RCC 7860 (cell line): ENCODE data around the gene SLCO4A1.

Experiments
- DNase-seq: peaks from one replicate; pipeline ENCODE4 v3.0.0-alpha.2; 2015; ENCODE audit warnings: low spot score
- FAIRE-seq: peaks from 2 replicates; lab custom pipeline; 2012; peaks lifted over from hg19 to GRCh38; lab: Jason Lieb, UNC

The SLCO4A1 gene

DNA sequence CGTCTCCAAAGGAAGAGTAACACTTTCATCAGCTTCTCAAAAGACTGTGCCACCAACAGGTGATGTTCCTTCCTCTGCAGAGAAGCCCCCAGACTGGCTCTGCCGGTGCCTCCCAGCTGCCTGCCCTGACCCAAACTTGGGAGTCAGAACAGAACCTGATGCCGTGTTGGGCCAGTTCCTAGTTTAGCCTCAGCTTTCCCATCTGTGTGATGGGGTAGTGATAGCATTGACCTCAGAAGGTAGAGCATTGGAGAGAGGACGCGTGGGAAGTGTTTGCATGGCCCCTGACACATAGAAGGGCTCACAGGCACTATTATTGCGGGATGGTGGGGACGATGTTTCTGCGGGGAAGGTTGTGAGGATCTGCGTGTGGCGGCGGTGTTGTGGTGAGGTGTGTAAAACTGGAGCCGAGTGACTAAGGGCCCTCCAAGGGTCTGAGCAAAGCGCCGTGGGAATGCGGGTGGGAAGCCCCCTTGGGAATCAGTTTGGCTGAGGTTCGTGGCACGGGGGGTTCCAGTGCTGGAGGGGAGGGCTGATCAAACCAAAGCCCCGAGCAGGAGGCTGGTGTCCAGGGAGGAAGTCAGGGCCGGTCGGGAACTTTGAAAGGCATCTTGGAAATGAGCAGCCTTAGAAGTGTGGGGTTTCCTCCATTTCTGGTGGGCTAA is 68.0 kb downstream of the SLCO4A1 start:
- no peak for FAIRE-seq
- no peak for DNase-seq

DNA sequence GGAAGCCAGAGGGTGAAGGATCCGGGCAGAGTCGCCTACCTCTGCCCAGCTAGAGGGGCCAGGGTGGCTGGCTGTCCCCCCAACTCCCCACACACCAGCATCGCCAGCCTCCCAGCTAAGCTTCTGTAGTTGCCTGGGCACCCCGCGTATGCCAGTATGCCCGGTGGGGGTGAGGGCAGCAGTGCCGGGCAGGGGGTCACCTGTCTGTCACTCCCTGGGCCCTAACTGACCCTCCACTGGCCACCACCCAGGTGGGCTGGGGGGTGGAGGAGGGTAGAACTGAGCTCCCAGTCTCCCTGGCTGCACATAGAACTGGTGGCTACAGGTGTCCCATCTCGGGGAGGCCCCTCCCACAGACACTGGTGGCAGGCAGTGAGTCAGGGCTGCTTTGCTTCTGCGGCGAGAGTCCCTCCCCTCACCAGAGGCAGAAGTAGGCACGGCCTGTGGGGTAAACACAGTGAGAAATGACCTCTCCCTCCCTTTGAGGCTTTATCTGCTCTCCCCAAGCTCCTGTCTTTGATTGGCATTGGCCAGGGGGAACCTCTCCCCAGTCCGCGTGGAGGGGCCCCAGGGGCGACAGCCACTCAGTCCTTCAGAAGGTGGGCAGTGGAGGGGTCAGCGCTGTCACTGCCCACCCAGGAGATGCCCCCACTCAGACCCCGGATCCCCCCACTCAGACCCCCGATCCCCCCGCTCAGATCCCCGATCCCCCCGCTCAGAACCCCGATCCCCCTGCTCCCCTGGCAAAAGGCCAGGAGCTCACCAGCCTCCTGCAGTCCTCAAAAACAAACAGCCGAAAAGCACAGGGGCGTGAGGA is 68.8 kb downstream of the SLCO4A1 start:
- FAIRE-seq (no peak), DNase-seq (no peak)

DNA sequence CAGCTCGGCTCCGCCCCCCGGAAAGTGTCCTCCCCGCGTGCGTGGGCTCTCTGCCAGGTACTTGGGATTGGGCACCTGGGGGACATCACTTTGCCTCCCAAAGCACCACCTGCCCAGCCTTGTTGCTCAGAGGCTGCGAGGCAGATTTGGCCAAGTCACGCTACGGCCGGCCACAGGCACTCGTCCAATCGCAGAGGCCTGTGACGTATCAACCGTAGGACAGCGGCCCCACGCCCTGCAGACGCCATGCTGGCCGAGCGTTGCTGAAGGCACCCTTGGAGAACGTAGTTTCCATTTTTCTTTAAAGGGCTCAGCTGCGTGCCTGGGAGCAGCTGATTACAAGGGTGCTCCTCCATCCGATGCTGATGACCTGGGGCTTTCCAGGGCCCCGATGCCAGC is 69.4 kb downstream of the SLCO4A1 start:
- FAIRE-seq (no peak), DNase-seq (no peak)

DNA sequence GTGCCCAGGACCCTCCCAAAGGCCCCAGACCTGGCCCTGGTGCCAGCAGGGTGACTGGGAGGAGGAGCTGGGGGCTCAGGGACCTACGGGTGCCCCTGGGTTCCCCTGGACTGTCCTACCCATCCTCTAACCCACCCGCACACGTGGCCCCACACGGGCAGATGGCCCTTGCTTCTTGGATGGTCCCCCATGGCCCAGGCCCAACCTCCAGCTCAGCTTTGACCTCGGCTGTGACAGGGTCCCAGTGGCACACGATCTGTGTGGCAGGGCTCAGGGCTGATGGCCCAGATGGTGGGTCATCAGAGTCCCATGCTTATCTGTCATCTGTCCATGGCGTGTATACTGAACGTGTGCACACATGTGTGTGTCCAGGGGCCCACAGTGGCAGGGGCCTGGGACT is 70.3 kb downstream of the SLCO4A1 start:
- DNase-seq (no peak), FAIRE-seq (no peak)

DNA sequence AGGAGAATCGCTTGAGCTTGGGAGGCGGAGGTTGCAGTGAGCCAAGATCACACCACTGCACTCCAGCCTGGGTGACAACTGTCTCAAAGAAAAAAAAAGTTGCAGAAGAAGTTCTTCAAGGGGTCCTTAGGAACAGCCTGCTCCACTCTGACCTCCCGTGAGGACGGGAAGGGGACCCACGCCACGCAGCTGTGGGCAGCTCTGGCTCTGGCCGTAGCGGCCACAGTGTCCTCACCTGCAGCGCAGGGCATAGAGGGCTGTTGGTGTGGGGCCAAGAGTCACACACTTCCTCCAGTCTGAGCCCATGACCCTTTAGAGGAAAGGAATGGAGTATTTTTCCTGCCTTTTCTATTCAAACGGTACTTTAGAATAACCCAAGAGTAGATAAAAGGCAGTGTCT is 71.7 kb downstream of the SLCO4A1 start:
- FAIRE-seq (no peak), DNase-seq (no peak)

DNA sequence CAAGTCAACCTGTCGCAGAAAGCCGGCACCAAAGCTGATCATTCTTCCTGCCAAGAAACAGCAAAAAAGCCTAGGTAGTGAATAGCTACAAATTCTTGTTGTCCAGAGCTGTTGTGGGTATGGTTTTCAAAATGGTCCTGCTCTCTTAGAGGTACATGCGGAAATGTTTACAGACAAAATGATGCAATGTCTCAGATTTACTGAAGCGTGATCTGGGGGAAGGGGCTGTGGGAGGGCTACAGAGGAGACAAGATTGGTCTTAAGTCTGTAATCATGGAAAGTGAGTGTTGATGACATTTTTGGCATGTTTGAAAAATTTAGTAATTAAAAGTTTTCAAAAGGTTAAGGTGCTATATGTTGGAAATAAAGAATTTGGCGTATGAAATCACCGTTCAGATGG is 72.5 kb downstream of the SLCO4A1 start:
- no peak for DNase-seq
- no peak for FAIRE-seq

DNA sequence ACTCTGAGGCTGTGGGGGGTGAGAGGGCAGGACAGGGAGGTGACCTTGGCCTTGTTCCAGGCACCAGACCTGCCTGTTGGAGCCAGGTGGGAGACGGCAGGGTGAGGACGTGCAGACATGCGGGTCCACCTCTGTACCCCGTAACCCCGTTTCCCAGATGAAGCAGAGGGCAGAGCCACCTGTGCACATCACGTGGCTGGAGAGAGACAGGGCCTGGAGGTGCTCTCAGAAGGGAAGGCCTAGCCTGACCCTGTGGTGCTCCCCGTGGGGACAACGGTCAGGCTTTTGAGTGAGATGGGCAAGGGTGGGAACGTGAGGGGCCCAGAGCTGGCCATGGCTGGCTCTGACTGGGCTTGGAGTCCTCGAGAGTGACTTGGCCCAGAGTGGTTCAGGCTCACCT is 72.9 kb downstream of the SLCO4A1 start:
- DNase-seq, result no peak
- FAIRE-seq, result no peak

DNA sequence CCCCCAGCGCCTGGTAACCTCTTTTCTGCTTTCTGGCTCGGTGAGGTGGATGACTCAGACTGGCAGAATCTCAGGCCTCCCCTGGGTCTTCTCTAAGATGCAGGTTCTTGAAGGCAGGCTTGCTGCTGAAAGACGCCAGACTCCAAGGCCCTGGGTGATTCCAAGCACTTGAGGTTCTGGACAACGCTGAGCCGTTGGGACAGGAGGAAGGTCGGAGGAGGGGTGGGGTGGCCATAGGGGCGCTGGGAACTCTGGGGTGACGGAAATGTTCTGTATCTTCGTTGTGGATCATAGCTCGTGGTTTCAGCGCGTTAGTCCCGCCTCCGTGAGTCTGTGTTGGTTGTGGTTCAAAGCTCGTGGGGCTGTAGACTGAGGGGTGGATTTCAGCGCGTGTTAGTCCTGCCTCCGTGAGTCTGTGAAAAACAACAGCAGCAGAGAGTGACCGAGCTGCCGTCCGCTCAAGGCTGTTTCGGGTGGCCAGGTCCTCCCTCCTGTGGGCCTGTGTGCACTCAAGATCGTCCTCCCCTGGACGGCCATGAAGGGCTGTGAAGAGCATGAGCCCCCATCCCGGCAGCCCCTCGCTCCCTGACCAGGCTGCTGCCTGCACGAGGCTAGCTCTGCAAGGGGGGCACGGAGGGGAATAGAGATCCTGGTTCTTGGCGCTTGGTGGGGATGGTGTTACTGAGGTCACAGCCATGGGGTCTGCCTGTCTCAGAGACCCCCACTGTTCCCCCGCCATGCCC is 74.1 kb downstream of the SLCO4A1 start:
- FAIRE-seq (no peak), DNase-seq (no peak)

DNA sequence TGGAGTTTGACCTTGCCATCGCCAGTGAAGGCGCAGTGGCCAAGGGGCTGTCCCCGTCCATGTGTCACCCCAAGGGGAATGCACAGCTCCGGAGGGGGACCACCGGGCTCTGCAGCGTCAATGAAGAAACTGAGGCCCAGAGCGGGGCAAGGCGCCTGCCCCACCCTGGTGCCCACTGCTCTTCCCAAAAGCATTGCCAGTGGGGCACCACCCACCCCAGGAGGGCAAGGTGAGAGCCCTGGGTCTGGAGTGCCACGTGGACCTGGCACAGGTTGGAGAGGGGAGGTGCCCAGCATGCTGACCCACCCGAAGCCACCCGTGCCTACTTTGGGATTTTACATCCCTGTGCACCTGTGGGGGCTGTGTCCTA is 74.6 kb downstream of the SLCO4A1 start:
- no peak for FAIRE-seq
- DNase-seq, result no peak

DNA sequence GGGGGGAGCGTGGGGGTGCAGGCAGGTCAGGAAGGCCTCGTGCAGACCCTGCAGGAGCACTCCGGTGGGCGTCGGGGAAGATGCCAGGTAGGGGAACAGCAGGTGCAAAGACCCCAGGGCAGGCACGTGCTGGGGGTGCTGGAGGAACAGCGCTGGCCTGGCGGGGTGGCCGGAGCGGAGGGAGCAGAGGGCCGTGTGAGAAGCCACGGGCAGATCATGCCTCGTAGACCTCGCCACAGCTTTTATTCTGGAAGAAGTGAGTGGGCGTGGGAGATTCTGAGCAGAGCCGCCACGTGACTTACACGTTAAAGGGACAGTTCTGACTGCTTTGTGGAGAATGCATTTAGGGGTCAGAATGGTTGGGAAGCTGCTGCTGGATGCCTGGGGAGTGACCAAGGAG is 75.6 kb downstream of the SLCO4A1 start:
- DNase-seq (no peak), FAIRE-seq (no peak)

DNA sequence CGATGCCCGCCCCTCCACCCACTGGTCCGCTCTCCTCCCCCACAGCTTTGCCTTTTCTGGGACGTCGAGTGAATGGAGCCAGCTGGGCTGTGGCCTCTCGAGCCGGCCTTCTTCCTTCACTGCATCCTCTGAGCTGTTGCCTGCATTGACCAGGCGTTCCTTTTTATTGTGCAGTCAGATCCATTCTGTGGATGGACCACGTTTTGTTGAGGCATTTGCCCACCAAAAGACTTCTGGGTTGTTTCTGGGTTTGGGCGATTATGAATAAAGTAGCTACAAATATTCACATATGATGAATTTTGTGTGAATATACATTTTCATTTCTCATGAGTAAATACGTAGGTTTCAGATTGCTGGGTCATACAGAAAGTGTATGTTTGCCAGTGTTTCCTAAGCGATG is 76.2 kb downstream of the SLCO4A1 start:
- FAIRE-seq (no peak), DNase-seq (no peak)

DNA sequence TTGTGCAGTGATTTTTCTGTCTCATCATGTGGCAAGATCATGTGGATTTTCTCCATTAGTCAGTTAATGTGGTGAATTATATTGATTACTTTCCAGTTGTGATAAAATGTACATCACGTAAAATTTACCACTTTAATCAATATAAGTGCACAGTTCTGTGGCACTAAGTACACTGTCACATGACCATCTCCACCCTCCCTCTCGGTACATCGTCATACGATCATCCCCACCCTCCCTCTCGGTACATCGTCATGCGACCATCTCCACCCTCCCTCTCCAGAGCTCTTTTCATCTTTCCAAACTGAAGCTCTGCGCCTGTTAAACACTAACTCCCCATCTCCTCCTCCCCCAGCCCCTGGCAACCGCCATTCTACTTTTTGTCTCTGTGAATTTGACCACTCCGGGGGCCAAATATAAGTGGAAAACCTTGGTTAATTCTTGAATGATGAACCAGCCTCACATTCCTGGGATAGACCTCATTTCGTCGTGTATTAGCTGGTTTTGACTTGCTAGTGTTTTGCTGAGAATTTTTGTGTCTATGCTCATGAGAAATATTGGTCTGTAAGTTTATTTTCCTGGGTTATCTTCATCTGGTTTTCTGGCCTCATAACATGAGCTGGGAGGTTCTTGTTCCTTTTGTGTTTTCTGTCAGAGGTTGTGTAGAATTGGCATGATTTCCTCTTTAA is 77.1 kb downstream of the SLCO4A1 start:
- FAIRE-seq (no peak), DNase-seq (no peak)
